ENCODE data around the gene STAG1. TPM values are rescaled to one million over a fixed set of nuclear protein-coding genes. Genes with fewer than 3 reads are reported as not detected.
"Not testable (repeated sequence)": the region's sequence is repeated elsewhere in the genome, so short reads cannot be mapped to it uniquely, and the experiment has no call there.

The STAG1 gene
- total and polyA plus RNA-seq, 12 donors: 7.5 to 39.8 (median 24.6) TPM

DNA sequence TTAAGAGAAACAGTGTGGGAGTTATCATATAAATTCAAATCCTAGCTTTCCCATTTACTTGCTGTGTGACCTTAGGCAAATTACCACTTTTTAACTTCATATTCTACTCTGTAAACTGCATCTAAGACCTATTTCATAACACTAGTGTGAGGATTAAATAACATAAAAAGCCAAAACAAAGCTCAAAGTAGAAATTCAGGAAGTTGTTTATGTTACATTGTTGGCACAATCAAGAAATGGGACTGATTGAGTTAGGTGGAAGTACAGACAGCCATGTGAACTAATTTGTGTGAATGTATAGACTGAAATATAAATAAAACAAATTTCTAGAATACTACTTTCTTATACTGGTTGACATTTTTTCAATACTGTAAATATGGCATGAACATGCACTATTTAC is 131.7 kb downstream of the STAG1 start:
- H3K36me3 ChIP-seq (replicated peaks in 1 of 2): no peaks in the 10 kb centered on the region

GRCh38 chr3:136617969-136618525 is 134.1 kb downstream of the STAG1 start:
- H3K27me3 ChIP-seq; intact Hi-C loops (cut with DNase I); H3K9me3 ChIP-seq (replicated peaks in 1 of 3); H3K4me1 ChIP-seq (replicated peaks in 1 of 2); H3K36me3 ChIP-seq (replicated peaks in 1 of 2); DNase-seq; H3K4me3 ChIP-seq; H3K27ac ChIP-seq: not testable (repeated sequence)
- 81 to 98% (median 86%) methylated on average over 6 of the region's 6 CpGs for WGBS, 4 donors

More for the DNA sequence above, 131.7 kb downstream of the STAG1 start:
- H3K9me3 ChIP-seq (replicated peaks in 1 of 3): no peaks in the 10 kb centered on the region
- no peaks in the 10 kb centered on the region for H3K4me1 ChIP-seq (replicated peaks in 1 of 2)
- no peaks in the 10 kb centered on the region for H3K27me3 ChIP-seq
- H3K4me3 ChIP-seq: no peak overlapping the region
- H3K27ac ChIP-seq: no peak overlapping the region
- TF ChIP-seq POLR2A (IDR thresholded peaks at IDR 0.05) (no peak), CTCF (IDR thresholded peaks at IDR 0.05) (no peak)
- intact Hi-C loops (cut with DNase I): no loop called here
- DNase-seq: no peak

DNA sequence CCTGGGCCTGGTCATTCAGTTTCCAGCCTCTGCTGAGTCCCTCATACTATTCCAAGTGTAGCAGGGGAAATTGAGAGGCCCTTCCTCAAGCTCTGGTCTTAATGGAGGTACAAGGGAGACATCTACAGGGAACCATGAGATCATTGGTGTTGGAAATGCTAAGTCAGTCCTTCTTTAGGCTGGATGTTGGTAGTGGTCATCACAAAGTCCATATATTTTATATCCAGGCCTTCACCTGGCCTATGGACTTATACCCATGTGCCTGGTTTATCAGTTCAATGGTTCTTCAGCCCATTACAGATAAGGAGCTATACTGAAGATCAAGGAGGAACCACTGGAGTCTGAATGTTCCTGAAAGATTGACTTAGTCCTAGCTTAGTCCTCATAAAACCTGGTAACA is 135.0 kb downstream of the STAG1 start:
- TF ChIP-seq CTCF (IDR thresholded peaks at IDR 0.05): no peak
- TF ChIP-seq POLR2A (IDR thresholded peaks at IDR 0.05): no peak
- no peak for DNase-seq
- H3K27me3 ChIP-seq: no peaks in the 10 kb centered on the region
- no peaks in the 10 kb centered on the region for H3K4me1 ChIP-seq (replicated peaks in 1 of 2)
- no peak overlapping the region for H3K4me3 ChIP-seq
- H3K36me3 ChIP-seq (replicated peaks in 1 of 2): no peaks in the 10 kb centered on the region
- no peaks in the 10 kb centered on the region for H3K9me3 ChIP-seq (replicated peaks in 1 of 3)
- intact Hi-C loops (cut with DNase I): no loop called here
- H3K27ac ChIP-seq: no peak overlapping the region

DNA sequence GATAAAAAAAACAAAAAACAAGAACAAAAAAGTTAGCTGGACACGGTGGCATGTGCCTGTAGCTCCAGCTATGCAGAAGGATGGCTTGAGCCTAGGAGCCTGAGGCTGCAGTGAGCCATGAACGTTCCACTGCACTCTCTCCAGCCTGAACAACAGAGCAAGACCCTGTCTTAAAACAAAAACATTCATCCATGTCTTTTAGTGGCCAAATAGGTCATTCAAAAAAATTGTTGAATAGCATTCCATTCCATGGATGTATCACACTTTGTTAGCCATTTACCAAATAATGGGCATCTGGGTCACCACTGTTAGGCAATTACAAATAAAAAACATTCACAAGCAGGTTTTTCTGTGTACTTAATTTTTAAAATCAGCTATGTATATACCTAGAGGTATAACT is 139.7 kb downstream of the STAG1 start:
- Histone ChIP-seq H3K27ac (no peak overlapping the region), H3K4me1 (replicated peaks in 1 of 2) (no peaks in the 10 kb centered on the region), H3K9me3 (replicated peaks in 1 of 3) (no peaks in the 10 kb centered on the region), H3K36me3 (replicated peaks in 1 of 2) (no peaks in the 10 kb centered on the region), H3K4me3 (no peak overlapping the region), H3K27me3 (no peaks in the 10 kb centered on the region)
- DNase-seq: no peak
- WGBS, 4 donors: 88 to 92% (median 91%) methylated on average over 2 of the region's 2 CpGs
- no peak for TF ChIP-seq POLR2A (IDR thresholded peaks at IDR 0.05)
- TF ChIP-seq CTCF (IDR thresholded peaks at IDR 0.05): no peak
- intact Hi-C loops (cut with DNase I): no loop called here

GRCh38 chr3:136606990-136607389 is 145.2 kb downstream of the STAG1 start:
- H3K9me3 ChIP-seq (replicated peaks in 1 of 3): no peaks in the 10 kb centered on the region
- peaks cover 0 to 4% of the 10 kb centered on the region in 2 donors for H3K36me3 ChIP-seq (replicated peaks in 1 of 2)
- no peaks in the 10 kb centered on the region for H3K4me1 ChIP-seq (replicated peaks in 1 of 2)
- no peak overlapping the region for H3K4me3 ChIP-seq
- H3K27me3 ChIP-seq: no peaks in the 10 kb centered on the region
- H3K27ac ChIP-seq: no peak overlapping the region
- no peak for DNase-seq
- TF ChIP-seq CTCF (IDR thresholded peaks at IDR 0.05) (no peak), POLR2A (IDR thresholded peaks at IDR 0.05) (no peak)
- WGBS, 4 donors: 95 to 100% (median 98%) methylated on average over 2 of the region's 2 CpGs
- intact Hi-C loops (cut with DNase I): no loop called here

- H3K4me1 ChIP-seq (replicated peaks in 1 of 2); H3K9me3 ChIP-seq (replicated peaks in 1 of 3); DNase-seq; intact Hi-C loops (cut with DNase I); H3K4me3 ChIP-seq; H3K27ac ChIP-seq; H3K36me3 ChIP-seq (replicated peaks in 1 of 2); H3K27me3 ChIP-seq: not testable (repeated sequence)
- 93 to 99% (median 96%) methylated on average over 7 of the region's 7 CpGs for WGBS, 4 donors
Measured at GRCh38 chr3:136606216-136606615, 146.0 kb downstream of the STAG1 start.
